ENCODE measurements around the gene ANKRD65.

Gene ANKRD65

GRCh38 chr1:1377540-1378205, 43.4 kb downstream of the ANKRD65 start:
- TF ChIP-seq, protein P1, sequence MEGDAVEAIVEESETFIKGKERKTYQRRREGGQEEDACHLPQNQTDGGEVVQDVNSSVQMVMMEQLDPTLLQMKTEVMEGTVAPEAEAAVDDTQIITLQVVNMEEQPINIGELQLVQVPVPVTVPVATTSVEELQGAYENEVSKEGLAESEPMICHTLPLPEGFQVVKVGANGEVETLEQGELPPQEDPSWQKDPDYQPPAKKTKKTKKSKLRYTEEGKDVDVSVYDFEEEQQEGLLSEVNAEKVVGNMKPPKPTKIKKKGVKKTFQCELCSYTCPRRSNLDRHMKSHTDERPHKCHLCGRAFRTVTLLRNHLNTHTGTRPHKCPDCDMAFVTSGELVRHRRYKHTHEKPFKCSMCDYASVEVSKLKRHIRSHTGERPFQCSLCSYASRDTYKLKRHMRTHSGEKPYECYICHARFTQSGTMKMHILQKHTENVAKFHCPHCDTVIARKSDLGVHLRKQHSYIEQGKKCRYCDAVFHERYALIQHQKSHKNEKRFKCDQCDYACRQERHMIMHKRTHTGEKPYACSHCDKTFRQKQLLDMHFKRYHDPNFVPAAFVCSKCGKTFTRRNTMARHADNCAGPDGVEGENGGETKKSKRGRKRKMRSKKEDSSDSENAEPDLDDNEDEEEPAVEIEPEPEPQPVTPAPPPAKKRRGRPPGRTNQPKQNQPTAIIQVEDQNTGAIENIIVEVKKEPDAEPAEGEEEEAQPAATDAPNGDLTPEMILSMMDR (IDR thresholded peaks at IDR 0.05) = no peak

- TF ChIP-seq, protein P1 (IDR thresholded peaks at IDR 0.05) = no peak
Measured at GRCh38 chr1:1376551-1377226, 44.4 kb downstream of the ANKRD65 start.

DNA sequence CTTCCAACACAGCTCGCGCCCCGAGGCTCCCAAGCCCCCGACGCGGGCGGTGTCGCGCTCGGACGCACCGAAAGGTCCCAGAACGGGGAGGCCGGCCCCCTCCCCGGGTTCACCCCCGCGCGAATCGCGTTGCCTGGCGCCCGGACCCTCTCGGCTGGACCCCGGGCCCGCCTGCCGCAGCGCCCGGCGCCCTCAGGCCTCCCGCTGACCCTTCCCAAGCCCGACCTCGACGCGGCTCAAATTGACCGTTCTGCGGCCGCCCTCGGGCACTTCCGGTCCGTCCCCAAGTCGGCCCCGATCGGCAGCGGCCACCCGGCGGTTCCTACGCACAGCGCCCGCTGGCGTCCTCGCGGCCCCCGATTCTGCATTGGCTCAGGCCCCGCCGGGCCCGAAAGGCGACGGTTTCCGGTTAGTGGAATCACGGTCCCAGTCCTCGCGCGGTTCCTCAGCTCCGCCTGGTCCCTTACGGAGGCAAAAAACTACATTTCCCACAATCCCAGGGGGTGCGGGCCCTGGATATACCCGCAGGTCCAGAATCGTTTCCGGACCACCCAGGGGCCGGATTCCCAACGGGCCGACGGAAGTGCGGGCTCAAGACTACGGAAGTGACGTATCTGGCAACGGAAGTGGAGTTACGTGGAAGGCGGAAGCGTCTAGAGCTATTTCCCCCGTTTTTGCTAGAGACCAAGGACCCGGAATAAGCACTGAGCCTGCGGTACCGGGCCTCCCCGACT, 46.0 kb downstream of the ANKRD65 start, which contains the start of gene AURKAIP1:
TSS of gene AURKAIP1 (minus strand) at position 279 of the 734 bp plus-strand sequence. CDS start 451 bp downstream, outside the sequence.
- TF ChIP-seq, protein P1 (IDR thresholded peaks at IDR 0.05) = no peak; the same call in 1 of the 2 replicates

DNA sequence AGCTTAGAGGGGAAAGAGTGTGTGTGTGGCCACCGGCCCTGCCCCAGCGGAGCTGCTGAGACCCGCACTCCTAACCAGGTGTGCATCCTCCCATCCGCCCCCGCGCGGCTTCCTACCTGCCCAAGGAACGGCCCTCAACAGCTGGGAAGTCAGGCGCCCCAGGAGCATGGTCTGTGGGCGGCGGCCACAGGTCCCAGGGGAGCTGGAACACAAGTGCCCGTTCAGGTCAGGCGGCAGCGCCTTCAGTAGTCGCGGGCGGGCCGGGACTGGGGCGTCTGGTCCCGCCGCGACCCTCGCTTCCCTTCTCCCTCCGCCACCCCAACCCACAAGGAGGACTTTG, 46.5 kb downstream of the ANKRD65 start:
- TF ChIP-seq, protein P1 (IDR thresholded peaks at IDR 0.05) = no peak

DNA sequence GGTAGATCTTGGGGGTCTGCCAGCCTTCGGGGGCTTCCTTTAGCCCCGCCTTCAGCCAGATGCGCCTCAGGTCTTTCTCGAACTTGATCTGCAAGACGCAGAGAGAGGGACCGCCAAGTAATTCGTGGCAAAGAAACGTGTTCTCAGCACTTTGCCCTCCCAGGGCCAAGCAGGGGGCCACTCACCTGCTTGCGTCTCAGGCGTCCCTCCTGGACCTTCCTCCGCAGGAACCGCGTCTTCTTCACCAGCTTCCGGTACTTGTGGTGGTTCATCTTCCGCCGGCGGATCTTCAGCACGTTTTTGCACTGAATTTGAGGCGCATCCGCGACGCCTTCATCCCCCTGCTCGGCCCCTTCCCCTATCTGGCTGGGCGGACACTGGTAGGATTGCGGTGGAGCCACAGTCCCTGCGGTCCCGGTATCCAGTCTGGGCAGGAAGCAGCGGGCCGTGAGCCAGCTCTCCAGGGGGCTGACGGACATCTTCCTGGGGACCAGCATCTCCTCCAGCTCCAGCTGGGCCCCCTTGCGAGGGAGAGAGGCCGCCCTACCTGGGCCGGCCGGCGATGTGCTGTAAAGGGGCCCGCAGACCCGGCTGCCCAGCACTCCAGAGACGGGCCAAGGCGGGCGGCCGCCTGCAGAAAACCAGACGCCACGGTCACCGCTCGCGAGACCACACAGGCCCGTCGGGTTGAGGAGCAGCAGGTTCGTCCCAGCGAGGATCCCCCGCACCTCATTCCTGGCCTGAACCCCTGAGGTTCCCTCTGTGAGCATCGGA, 47.1 kb downstream of the ANKRD65 start:
- TF ChIP-seq, protein P1 (IDR thresholded peaks at IDR 0.05) = no peak

GRCh38 chr1:1373051-1373814, 47.8 kb downstream of the ANKRD65 start:
- TF ChIP-seq, protein P1 (IDR thresholded peaks at IDR 0.05) = no peak

Data from LNCAP (cell line).